ENCODE results near the gene LMX1B.

LMX1B gene

GRCh38 chr9:126584611-126585010 lies 29.1 kb upstream of the LMX1B start:
- no peak for DNase-seq (ENCODE audit: insufficient read length, low spot score)
- no peak for TF ChIP-seq SPI1 (IDR thresholded peaks at IDR 0.05; ENCODE audit: low read depth, low read length)
- TF ChIP-seq TAF1 (IDR thresholded peaks at IDR 0.05; ENCODE audit: low read depth, low read length): no peak
- TF ChIP-seq POLR2AphosphoS5 (IDR thresholded peaks at IDR 0.05; ENCODE audit: low read depth, low read length): no peak
- TF ChIP-seq PAX5 (IDR thresholded peaks at IDR 0.05; ENCODE audit: insufficient read depth, low read length, severe bottlenecking): no peak
- no peak for TF ChIP-seq POU2F2 (IDR thresholded peaks at IDR 0.05; ENCODE audit: low read depth, low read length)
- TF ChIP-seq POLR2A (IDR thresholded peaks at IDR 0.05; ENCODE audit: low read depth, low read length): no peak
- no peak for FAIRE-seq

- DNase-seq (ENCODE audit: insufficient read length, low spot score) (no peak), FAIRE-seq (no peak)
- TF ChIP-seq SPI1 (IDR thresholded peaks at IDR 0.05; ENCODE audit: low read depth, low read length) (no peak), POLR2A (IDR thresholded peaks at IDR 0.05; ENCODE audit: low read depth, low read length) (no peak), PAX5 (IDR thresholded peaks at IDR 0.05; ENCODE audit: insufficient read depth, low read length, severe bottlenecking) (no peak), TAF1 (IDR thresholded peaks at IDR 0.05; ENCODE audit: low read depth, low read length) (no peak), POLR2AphosphoS5 (IDR thresholded peaks at IDR 0.05; ENCODE audit: low read depth, low read length) (no peak), POU2F2 (IDR thresholded peaks at IDR 0.05; ENCODE audit: low read depth, low read length) (no peak)
Observed at GRCh38 chr9:126586236-126586635, 27.5 kb upstream of the LMX1B start.

- FAIRE-seq: no peak
- TF ChIP-seq POLR2A (IDR thresholded peaks at IDR 0.05; ENCODE audit: low read depth, low read length): no peak
- TF ChIP-seq PAX5 (IDR thresholded peaks at IDR 0.05; ENCODE audit: insufficient read depth, low read length, severe bottlenecking): no peak
- TF ChIP-seq POU2F2 (IDR thresholded peaks at IDR 0.05; ENCODE audit: low read depth, low read length): no peak
- TF ChIP-seq SPI1 (IDR thresholded peaks at IDR 0.05; ENCODE audit: low read depth, low read length): no peak
- no peak for TF ChIP-seq TAF1 (IDR thresholded peaks at IDR 0.05; ENCODE audit: low read depth, low read length)
- no peak for TF ChIP-seq POLR2AphosphoS5 (IDR thresholded peaks at IDR 0.05; ENCODE audit: low read depth, low read length)
Observed at GRCh38 chr9:126587187-126588185, 26.2 kb upstream of the LMX1B start.

GRCh38 chr9:126588491-126589168 lies 25.1 kb upstream of the LMX1B start:
- TF ChIP-seq PAX5 (IDR thresholded peaks at IDR 0.05; ENCODE audit: insufficient read depth, low read length, severe bottlenecking) (no peak), POLR2A (IDR thresholded peaks at IDR 0.05; ENCODE audit: low read depth, low read length) (no peak), POU2F2 (IDR thresholded peaks at IDR 0.05; ENCODE audit: low read depth, low read length) (no peak), TAF1 (IDR thresholded peaks at IDR 0.05; ENCODE audit: low read depth, low read length) (no peak), SPI1 (IDR thresholded peaks at IDR 0.05; ENCODE audit: low read depth, low read length) (no peak), POLR2AphosphoS5 (IDR thresholded peaks at IDR 0.05; ENCODE audit: low read depth, low read length) (no peak)
- FAIRE-seq: no peak

More at GRCh38 chr9:126587187-126588185, 26.2 kb upstream of the LMX1B start:
- no peak for DNase-seq (ENCODE audit: insufficient read length, low spot score)

GRCh38 chr9:126589349-126589748 lies 24.4 kb upstream of the LMX1B start:
- FAIRE-seq (no peak), DNase-seq (ENCODE audit: insufficient read length, low spot score) (no peak)
- no peak for TF ChIP-seq POLR2A (IDR thresholded peaks at IDR 0.05; ENCODE audit: low read depth, low read length)
- no peak for TF ChIP-seq POU2F2 (IDR thresholded peaks at IDR 0.05; ENCODE audit: low read depth, low read length)
- no peak for TF ChIP-seq TAF1 (IDR thresholded peaks at IDR 0.05; ENCODE audit: low read depth, low read length)
- TF ChIP-seq POLR2AphosphoS5 (IDR thresholded peaks at IDR 0.05; ENCODE audit: low read depth, low read length): no peak
- TF ChIP-seq PAX5 (IDR thresholded peaks at IDR 0.05; ENCODE audit: insufficient read depth, low read length, severe bottlenecking): no peak
- TF ChIP-seq SPI1 (IDR thresholded peaks at IDR 0.05; ENCODE audit: low read depth, low read length): no peak

More at GRCh38 chr9:126588491-126589168, 25.1 kb upstream of the LMX1B start:
- DNase-seq (ENCODE audit: insufficient read length, low spot score): no peak

GRCh38 chr9:126591083-126591482 lies 22.6 kb upstream of the LMX1B start:
- no peak for DNase-seq (ENCODE audit: insufficient read length, low spot score)

GRCh38 chr9:126591922-126592321 lies 21.8 kb upstream of the LMX1B start:
- no peak for DNase-seq (ENCODE audit: insufficient read length, low spot score)
- FAIRE-seq: no peak
- TF ChIP-seq TAF1 (IDR thresholded peaks at IDR 0.05; ENCODE audit: low read depth, low read length) (no peak), PAX5 (IDR thresholded peaks at IDR 0.05; ENCODE audit: insufficient read depth, low read length, severe bottlenecking) (no peak), POLR2AphosphoS5 (IDR thresholded peaks at IDR 0.05; ENCODE audit: low read depth, low read length) (no peak), SPI1 (IDR thresholded peaks at IDR 0.05; ENCODE audit: low read depth, low read length) (no peak), POLR2A (IDR thresholded peaks at IDR 0.05; ENCODE audit: low read depth, low read length) (no peak), POU2F2 (IDR thresholded peaks at IDR 0.05; ENCODE audit: low read depth, low read length) (no peak)

More at GRCh38 chr9:126591083-126591482, 22.6 kb upstream of the LMX1B start:
- FAIRE-seq: no peak
- no peak for TF ChIP-seq SPI1 (IDR thresholded peaks at IDR 0.05; ENCODE audit: low read depth, low read length)
- TF ChIP-seq POLR2A (IDR thresholded peaks at IDR 0.05; ENCODE audit: low read depth, low read length): no peak
- no peak for TF ChIP-seq PAX5 (IDR thresholded peaks at IDR 0.05; ENCODE audit: insufficient read depth, low read length, severe bottlenecking)
- TF ChIP-seq POU2F2 (IDR thresholded peaks at IDR 0.05; ENCODE audit: low read depth, low read length): no peak
- TF ChIP-seq TAF1 (IDR thresholded peaks at IDR 0.05; ENCODE audit: low read depth, low read length): no peak

- FAIRE-seq (no peak), DNase-seq (ENCODE audit: insufficient read length, low spot score) (no peak)
- TF ChIP-seq POLR2A (IDR thresholded peaks at IDR 0.05; ENCODE audit: low read depth, low read length) (no peak), SPI1 (IDR thresholded peaks at IDR 0.05; ENCODE audit: low read depth, low read length) (no peak), PAX5 (IDR thresholded peaks at IDR 0.05; ENCODE audit: insufficient read depth, low read length, severe bottlenecking) (no peak), TAF1 (IDR thresholded peaks at IDR 0.05; ENCODE audit: low read depth, low read length) (no peak), POU2F2 (IDR thresholded peaks at IDR 0.05; ENCODE audit: low read depth, low read length) (no peak)
Observed at GRCh38 chr9:126592461-126592860, 21.3 kb upstream of the LMX1B start.

GRCh38 chr9:126595982-126596381 lies 17.7 kb upstream of the LMX1B start:
- no peak for FAIRE-seq
- TF ChIP-seq POLR2AphosphoS5 (IDR thresholded peaks at IDR 0.05; ENCODE audit: low read depth, low read length) (no peak), PAX5 (IDR thresholded peaks at IDR 0.05; ENCODE audit: insufficient read depth, low read length, severe bottlenecking) (no peak), TAF1 (IDR thresholded peaks at IDR 0.05; ENCODE audit: low read depth, low read length) (no peak), POU2F2 (IDR thresholded peaks at IDR 0.05; ENCODE audit: low read depth, low read length) (no peak), SPI1 (IDR thresholded peaks at IDR 0.05; ENCODE audit: low read depth, low read length) (no peak), POLR2A (IDR thresholded peaks at IDR 0.05; ENCODE audit: low read depth, low read length) (no peak)
- no peak for DNase-seq (ENCODE audit: insufficient read length, low spot score)

Measured in GM12891 (cell line).